ENCODE results near the gene PFDN1.

PFDN1 gene

GRCh38 chr5:140325486-140325885 is 22.6 kb upstream of the PFDN1 start:
- POLR2A ChIA-PET: interaction anchor here (0.7 to 1.4 kb wide), 2 partner anchors 15 to 21 kb away, joined by 5 to 11 read pairs; partner anchors contain the start of gene HBEGF
- H3K4me3 ChIP-seq (ENCODE audit: low read depth, low read length): no peak overlapping the region
- CTCF ChIA-PET: interaction anchor here (1.3 to 3.3 kb wide), 6 partner anchors 12 to 81 kb away, joined by 3 to 23 read pairs (median 8); partner anchors contain the start of gene HBEGF
- TF ChIP-seq, protein P1, sequence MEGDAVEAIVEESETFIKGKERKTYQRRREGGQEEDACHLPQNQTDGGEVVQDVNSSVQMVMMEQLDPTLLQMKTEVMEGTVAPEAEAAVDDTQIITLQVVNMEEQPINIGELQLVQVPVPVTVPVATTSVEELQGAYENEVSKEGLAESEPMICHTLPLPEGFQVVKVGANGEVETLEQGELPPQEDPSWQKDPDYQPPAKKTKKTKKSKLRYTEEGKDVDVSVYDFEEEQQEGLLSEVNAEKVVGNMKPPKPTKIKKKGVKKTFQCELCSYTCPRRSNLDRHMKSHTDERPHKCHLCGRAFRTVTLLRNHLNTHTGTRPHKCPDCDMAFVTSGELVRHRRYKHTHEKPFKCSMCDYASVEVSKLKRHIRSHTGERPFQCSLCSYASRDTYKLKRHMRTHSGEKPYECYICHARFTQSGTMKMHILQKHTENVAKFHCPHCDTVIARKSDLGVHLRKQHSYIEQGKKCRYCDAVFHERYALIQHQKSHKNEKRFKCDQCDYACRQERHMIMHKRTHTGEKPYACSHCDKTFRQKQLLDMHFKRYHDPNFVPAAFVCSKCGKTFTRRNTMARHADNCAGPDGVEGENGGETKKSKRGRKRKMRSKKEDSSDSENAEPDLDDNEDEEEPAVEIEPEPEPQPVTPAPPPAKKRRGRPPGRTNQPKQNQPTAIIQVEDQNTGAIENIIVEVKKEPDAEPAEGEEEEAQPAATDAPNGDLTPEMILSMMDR (IDR thresholded peaks at IDR 0.05; ENCODE audit: insufficient read depth, low read length, missing control alignments): no peak
- DNase-seq (ENCODE audit: low read depth, low spot score): no peak

DNA sequence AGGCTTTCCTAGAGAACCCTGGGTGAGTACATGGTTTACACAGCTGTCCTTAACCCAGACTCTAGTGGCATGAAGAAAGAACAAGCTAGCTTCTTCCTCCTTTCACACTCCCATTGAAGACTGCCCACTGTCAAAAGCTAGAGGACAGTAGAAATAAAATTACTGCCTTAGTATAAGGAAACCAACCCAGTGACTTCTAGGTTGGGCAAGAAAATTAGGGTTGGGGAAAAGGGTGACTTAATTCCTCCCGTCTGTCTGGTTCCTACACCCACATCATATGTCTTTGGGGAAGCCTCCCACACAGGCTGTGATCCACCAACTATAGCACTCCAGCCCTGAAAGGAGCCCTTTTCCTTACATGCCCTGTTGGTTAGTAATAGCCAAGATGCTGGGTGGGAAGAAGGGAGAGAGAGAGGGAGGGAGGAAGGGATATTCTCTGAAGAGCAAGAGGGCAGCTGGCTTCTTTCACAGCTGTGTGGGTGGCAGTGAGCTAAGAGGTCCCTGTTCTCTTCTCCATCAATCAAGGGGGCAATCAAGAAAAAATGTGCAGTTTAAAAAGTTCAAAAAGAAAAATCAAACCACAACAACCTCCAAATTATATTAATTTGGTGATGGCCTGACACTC is 21.8 kb upstream of the PFDN1 start:
- TF ChIP-seq, protein P1 (IDR thresholded peaks at IDR 0.05; ENCODE audit: insufficient read depth, low read length, missing control alignments): no peak
- peak; percentile 63 for DNase-seq (ENCODE audit: low read depth, low spot score)
- CTCF ChIA-PET: interaction anchor here (1.2 to 3.3 kb wide), 7 partner anchors 12 to 80 kb away, joined by 3 to 23 read pairs (median 8); partner anchors contain the start of gene HBEGF
- H3K4me3 ChIP-seq (ENCODE audit: low read depth, low read length): no peak overlapping the region
- POLR2A ChIA-PET: interaction anchor here (1.4 kb wide), 1 partner anchor 22 kb away, joined by 11 read pairs; the partner anchor contains the start of gene HBEGF

DNA sequence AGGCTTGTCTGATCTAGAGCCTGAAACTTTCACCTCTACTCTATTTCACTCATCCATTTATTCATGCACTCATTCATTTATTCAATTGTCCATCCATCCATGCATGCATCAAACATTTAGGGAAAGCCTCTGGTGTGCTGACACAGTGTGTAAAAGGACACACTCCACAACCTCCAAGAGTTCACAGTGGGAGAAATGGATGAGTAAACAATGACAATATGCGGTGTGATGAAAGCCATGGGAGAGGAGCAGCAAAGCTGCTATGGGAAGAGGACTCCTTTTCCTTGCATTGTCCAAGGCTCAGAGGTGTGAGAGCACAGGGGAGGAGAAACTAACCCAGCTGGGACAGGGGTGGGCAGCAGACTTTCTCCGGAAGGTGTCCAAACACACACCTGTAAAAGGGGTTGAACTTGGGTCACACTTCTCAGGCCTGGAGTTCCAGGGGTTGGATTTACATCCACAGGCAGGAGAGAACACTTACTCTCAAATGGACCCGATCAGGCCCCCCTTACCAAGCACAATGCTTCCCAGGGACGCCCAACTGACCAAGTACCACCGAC is 21.2 kb upstream of the PFDN1 start:
- no peak overlapping the region for H3K4me3 ChIP-seq (ENCODE audit: low read depth, low read length)
- POLR2A ChIA-PET: interaction anchor here (1.4 kb wide), 1 partner anchor 22 kb away, joined by 11 read pairs; the partner anchor contains the start of gene HBEGF
- TF ChIP-seq, protein P1 (IDR thresholded peaks at IDR 0.05; ENCODE audit: insufficient read depth, low read length, missing control alignments): no peak
- DNase-seq (ENCODE audit: low read depth, low spot score): no peak
- CTCF ChIA-PET: interaction anchor here (1.2 to 3.3 kb wide), 5 partner anchors 21 to 80 kb away, joined by 3 to 23 read pairs (median 9); no protein-coding TSS in a partner anchor

- peak overlapping the region; percentile 21 for H3K4me3 ChIP-seq (ENCODE audit: low read depth, low read length)
- ChIA-PET CTCF (interaction anchor here (0.7 to 3.3 kb wide), 8 partner anchors 9 to 82 kb away, joined by 3 to 23 read pairs (median 4); partner anchors contain the start of gene HBEGF), POLR2A (interaction anchor here (0.6 to 2.0 kb wide), 9 partner anchors 11 to 99 kb away, joined by 3 to 20 read pairs (median 4); partner anchors contain the start of genes HBEGF and PFDN1)
- DNase-seq (ENCODE audit: low read depth, low spot score): peak; percentile 89
- TF ChIP-seq, protein P1 (IDR thresholded peaks at IDR 0.05; ENCODE audit: insufficient read depth, low read length, missing control alignments): no peak
Measured at GRCh38 chr5:140322751-140323731, 20.1 kb upstream of the PFDN1 start.

DNA sequence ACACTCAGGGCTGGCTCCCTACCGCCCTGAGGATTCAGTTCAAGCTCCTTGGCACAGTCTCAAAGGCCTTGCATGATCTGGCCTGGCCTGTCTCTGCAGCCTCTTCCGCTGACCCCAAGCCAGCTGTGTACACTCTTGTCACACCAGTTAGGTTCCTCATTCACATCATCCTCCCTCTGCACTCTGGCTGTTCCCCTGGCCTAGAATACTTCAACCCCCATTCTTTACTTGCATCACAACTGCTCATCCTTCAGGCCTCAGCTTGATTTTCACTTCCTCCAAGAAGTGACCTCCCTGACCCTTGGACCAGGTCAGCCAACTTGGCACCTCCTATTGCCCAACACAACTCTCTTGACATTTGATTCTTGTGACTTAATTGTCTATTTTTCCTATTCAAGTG is 18.9 kb upstream of the PFDN1 start:
- TF ChIP-seq, protein P1 (IDR thresholded peaks at IDR 0.05; ENCODE audit: insufficient read depth, low read length, missing control alignments): no peak
- CTCF ChIA-PET: interaction anchor here (1.4 kb wide), 2 partner anchors 29 to 31 kb away, joined by 3 to 6 read pairs; no protein-coding TSS in a partner anchor
- no peak overlapping the region for H3K4me3 ChIP-seq (ENCODE audit: low read depth, low read length)
- POLR2A ChIA-PET: interaction anchor here (1.5 to 2.0 kb wide), 2 partner anchors 10 to 22 kb away, joined by 3 to 9 read pairs; no protein-coding TSS in a partner anchor
- no peak for DNase-seq (ENCODE audit: low read depth, low spot score)

Measured in AG04449 (cell line).